ENCODE measurements around the gene STX18. TPM values are rescaled to one million over a fixed set of nuclear protein-coding genes. Genes with fewer than 3 reads are reported as not detected.

The STX18 gene
- total RNA-seq = 16.9 TPM in 2 replicates

GRCh38 chr4:4541661-4542570 lies at the start of gene STX18:
Gene STX18, minus strand, starts transcription at chr4:4542048. Its CDS starts 84 bp downstream, at chr4:4541964.

GRCh38 chr4:4386736-4387392 lies 155.0 kb downstream of the STX18 start, which contains the start of gene NSG1:
Gene NSG1, plus strand, starts transcription at chr4:4387102. Its CDS starts 528 bp downstream, at chr4:4387630.

Other genes starting within 250 kb of the STX18 start
- gene NSG1, start 154.9 kb downstream of the STX18 start, total RNA-seq = 20.4 and 24.8 TPM in 2 replicates